ENCODE results near the gene XIRP1.

Gene XIRP1

GRCh38 chr3:39146611-39147591, 45.5 kb downstream of the XIRP1 start:
- H3K4me3 ChIP-seq (ENCODE audit: low read length), result peak overlapping the region; percentile 17
- TF ChIP-seq CTCF (conservative IDR thresholded peaks at IDR 0.05; ENCODE audit: low read depth, low read length), result no peak
- peak; percentile 88 for DNase-seq (ENCODE audit: low read depth)

GRCh38 chr3:39146083-39146501, 46.3 kb downstream of the XIRP1 start:
- H3K4me3 ChIP-seq (ENCODE audit: low read length), result no peak overlapping the region
- no peak for DNase-seq (ENCODE audit: low read depth)
- no peak for TF ChIP-seq CTCF (conservative IDR thresholded peaks at IDR 0.05; ENCODE audit: low read depth, low read length)

GRCh38 chr3:39144748-39145380, 47.5 kb downstream of the XIRP1 start:
- TF ChIP-seq CTCF (conservative IDR thresholded peaks at IDR 0.05; ENCODE audit: low read depth, low read length), result no peak
- DNase-seq (ENCODE audit: low read depth), result no peak
- H3K4me3 ChIP-seq (ENCODE audit: low read length), result no peak overlapping the region

- no peak for TF ChIP-seq CTCF (conservative IDR thresholded peaks at IDR 0.05; ENCODE audit: low read depth, low read length)
- no peak for DNase-seq (ENCODE audit: low read depth)
- H3K4me3 ChIP-seq (ENCODE audit: low read length), result no peak overlapping the region
Measured at GRCh38 chr3:39144095-39144747, 48.2 kb downstream of the XIRP1 start.

GRCh38 chr3:39143051-39143885, 49.1 kb downstream of the XIRP1 start:
- no peak for TF ChIP-seq CTCF (conservative IDR thresholded peaks at IDR 0.05; ENCODE audit: low read depth, low read length)
- no peak overlapping the region for H3K4me3 ChIP-seq (ENCODE audit: low read length)
- no peak for DNase-seq (ENCODE audit: low read depth)

- no peak overlapping the region for H3K4me3 ChIP-seq (ENCODE audit: low read length)
- no peak for TF ChIP-seq CTCF (conservative IDR thresholded peaks at IDR 0.05; ENCODE audit: low read depth, low read length)
- DNase-seq (ENCODE audit: low read depth), result no peak
Measured at GRCh38 chr3:39142067-39142466, 50.3 kb downstream of the XIRP1 start.

Data from retinal pigment epithelial cell (primary cell).